ENCODE data around the gene BLOC1S1.

DNA sequence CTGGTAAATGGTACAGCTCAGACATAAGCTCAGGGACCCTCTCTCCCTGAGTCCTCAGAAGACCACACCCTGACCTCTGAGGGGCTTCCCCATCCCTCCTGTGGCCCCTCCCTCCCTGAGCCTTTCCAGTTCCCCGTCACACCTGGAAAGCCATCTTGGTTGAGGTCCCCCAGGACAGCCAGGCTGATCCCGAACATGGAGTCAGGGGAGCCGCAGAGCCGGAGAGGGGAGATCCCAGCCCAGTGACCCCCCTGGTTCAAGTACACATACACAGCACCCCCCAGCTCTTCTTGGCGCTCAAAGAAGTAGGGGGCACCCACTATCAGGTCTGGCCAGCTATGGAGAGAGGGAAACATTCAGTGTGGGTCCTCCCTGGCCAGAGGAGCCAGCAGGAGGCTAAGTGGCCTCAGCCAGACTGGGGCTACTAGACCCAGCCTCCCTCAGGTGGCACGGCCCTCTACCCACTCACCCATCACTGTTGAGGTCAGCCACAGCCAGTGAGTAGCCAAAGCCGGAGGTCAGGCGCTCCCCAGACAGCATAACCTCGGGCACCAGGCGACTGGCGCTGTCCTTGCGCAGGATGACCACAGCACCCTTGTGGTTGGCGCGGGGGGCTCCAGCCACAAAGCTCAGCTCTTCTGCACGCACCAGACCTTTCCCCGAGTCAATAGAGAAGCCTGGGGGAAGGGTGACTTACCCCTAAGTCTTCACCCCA, 17.4 kb upstream of the BLOC1S1 start:
- TF ChIP-seq, protein P1, sequence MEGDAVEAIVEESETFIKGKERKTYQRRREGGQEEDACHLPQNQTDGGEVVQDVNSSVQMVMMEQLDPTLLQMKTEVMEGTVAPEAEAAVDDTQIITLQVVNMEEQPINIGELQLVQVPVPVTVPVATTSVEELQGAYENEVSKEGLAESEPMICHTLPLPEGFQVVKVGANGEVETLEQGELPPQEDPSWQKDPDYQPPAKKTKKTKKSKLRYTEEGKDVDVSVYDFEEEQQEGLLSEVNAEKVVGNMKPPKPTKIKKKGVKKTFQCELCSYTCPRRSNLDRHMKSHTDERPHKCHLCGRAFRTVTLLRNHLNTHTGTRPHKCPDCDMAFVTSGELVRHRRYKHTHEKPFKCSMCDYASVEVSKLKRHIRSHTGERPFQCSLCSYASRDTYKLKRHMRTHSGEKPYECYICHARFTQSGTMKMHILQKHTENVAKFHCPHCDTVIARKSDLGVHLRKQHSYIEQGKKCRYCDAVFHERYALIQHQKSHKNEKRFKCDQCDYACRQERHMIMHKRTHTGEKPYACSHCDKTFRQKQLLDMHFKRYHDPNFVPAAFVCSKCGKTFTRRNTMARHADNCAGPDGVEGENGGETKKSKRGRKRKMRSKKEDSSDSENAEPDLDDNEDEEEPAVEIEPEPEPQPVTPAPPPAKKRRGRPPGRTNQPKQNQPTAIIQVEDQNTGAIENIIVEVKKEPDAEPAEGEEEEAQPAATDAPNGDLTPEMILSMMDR (IDR thresholded peaks at IDR 0.05), result no peak
- TF ChIP-seq POLR2A (IDR thresholded peaks at IDR 0.05), result no peak
